ENCODE measurements around the gene TMEM178B.

Gene TMEM178B

GRCh38 chr7:141497391-141497790 lies 423.5 kb downstream of the TMEM178B start:
- FAIRE-seq = no peak
- no peak for DNase-seq (ENCODE audit: insufficient read length, low spot score)

GRCh38 chr7:141500608-141501007 lies 426.7 kb downstream of the TMEM178B start:
- DNase-seq (ENCODE audit: insufficient read length, low spot score) (no peak), FAIRE-seq (no peak)

DNA sequence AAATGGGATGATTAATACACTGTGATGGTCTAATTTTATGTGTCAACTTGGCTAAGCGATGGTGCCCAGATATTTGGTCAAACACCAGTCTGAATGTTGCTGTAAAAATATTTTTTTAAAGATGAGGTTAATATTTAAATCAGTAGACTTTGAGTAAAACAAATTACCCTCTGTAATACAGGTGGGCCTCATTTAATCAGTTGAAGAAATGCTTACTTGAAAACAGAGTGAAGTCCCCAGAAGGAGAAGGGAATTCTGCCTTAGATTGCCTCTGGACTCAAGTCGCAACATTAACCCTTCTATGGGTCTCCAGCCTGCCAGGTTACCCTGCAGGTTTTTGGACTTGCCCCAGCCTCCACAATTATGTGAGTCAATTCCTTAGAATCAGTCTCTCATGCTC lies 427.6 kb downstream of the TMEM178B start:
- DNase-seq (ENCODE audit: insufficient read length, low spot score) (no peak), FAIRE-seq (no peak)

DNA sequence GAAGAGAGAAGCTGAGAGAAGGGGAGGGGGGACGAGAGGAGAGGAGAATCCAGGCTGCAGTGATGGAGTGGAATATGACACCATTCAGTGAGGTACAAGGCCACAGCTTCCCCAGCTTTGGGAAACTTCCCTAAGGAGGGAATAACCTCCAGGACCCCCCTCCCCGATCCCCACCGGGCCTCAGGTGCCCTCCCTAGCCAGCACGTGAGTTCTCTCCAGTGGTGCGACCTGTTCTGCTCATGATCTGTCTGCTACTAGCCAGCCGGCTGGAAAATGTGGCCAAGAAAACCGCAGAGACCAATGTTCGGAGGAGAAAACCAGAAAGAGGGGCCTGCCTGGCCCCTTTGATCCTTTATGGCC lies 437.4 kb downstream of the TMEM178B start:
- FAIRE-seq = no peak
- DNase-seq (ENCODE audit: insufficient read length, low spot score) = no peak

DNA sequence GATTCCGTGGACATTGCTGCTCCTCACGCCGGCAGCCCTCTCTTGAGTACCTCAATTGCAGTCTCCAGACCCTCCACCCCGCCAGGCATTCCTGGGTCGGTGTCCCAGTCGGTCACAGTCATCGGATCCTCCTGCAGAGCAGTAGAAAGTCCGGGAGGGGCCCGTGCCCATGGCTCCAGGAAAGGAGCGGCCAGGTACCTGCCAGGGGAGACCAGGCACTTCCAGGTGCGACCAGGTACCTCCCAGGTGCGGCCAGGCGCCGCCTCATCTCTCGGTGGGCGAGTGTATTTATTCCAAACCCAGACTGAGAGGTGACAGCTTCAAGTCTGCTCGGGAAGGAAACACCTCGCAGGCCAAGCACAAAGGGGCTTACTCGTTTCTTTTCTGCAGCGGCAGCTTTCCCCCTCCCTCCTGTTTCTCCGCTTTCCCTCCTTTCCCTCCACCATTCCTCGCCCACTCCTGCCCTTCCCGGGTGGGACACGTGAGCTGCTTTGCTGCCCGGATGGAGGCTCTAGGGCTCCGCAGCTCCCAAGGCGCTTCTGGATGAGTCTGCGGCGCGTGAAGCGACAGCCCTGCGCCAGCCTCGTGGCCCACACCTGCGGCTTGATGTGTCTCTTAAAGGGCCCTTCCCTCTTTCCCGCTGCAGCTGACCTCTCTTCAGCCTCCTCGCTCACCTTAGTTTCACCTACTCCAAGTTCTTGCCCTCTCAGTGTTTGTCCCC lies 438.0 kb downstream of the TMEM178B start:
- no peak for FAIRE-seq
- DNase-seq (ENCODE audit: insufficient read length, low spot score) = no peak

- DNase-seq (ENCODE audit: insufficient read length, low spot score) = no peak
- no peak for FAIRE-seq
Measured at GRCh38 chr7:141512597-141512996, 438.7 kb downstream of the TMEM178B start.

GRCh38 chr7:141513720-141514119 lies 439.9 kb downstream of the TMEM178B start:
- no peak for DNase-seq (ENCODE audit: insufficient read length, low spot score)
- no peak for FAIRE-seq

- FAIRE-seq (no peak), DNase-seq (ENCODE audit: insufficient read length, low spot score) (no peak)
Measured at GRCh38 chr7:141515941-141516340, 442.1 kb downstream of the TMEM178B start.

GRCh38 chr7:141519623-141520022 lies 445.8 kb downstream of the TMEM178B start:
- no peak for DNase-seq (ENCODE audit: insufficient read length, low spot score)
- FAIRE-seq = no peak

- FAIRE-seq (no peak), DNase-seq (ENCODE audit: insufficient read length, low spot score) (no peak)
Measured at GRCh38 chr7:141522657-141523342, 448.9 kb downstream of the TMEM178B start.

- DNase-seq (ENCODE audit: insufficient read length, low spot score) = no peak
- FAIRE-seq = no peak
Measured at GRCh38 chr7:141525973-141526514, 452.2 kb downstream of the TMEM178B start.

DNA sequence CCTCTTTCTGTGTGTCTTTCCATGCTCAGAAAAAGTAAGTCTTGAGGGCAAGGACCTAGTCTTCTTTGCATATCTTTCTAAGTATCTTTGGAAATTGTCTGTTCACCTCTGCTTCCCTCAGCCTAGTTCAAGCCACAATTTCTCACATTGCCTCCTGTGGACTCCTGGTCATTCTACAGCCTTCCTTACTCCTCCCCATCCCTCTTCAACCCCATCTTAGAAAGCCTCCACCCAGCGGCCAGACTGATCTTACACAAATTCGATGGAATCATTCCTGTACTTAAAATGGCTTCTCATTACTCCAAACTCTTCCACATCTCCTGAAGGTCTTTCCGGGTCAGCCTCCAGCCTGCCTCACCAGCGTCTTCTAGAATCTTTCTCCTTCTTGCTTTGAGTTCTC lies 453.2 kb downstream of the TMEM178B start:
- FAIRE-seq = no peak
- DNase-seq (ENCODE audit: insufficient read length, low spot score) = no peak

- no peak for FAIRE-seq
- DNase-seq (ENCODE audit: insufficient read length, low spot score) = no peak
Measured at GRCh38 chr7:141528399-141528798, 454.5 kb downstream of the TMEM178B start.
